Gastroesophageal sphincter (tissue), 4 donors: ENCODE results near the gene ANKDD1B. TPM values are rescaled to one million over a fixed set of nuclear protein-coding genes. Genes with fewer than 3 reads are reported as not detected.

Experiments
- ATAC-seq: fragments of 150-250 bp; one replicate; pipeline ENCODE4 v1.9.1; 2016; ENCODE audit warnings: mild to moderate bottlenecking, moderate library complexity
- H3K27ac ChIP-seq, 4 donors: fragments of 200-600 bp; sonication (generic) in 3 of 4; 1 replicate in 3 of 4; 2 replicates in 1 of 4; pipeline ENCODE4 v1.5.1; 2016 to 2019
- H3K27me3 ChIP-seq: fragments of 200-600 bp; sonication (generic); one replicate; pipeline ENCODE4 v1.5.1; 2019
- H3K36me3 ChIP-seq, 2 donors: fragments of 200-600 bp; sonication (generic); one replicate each; pipeline ENCODE4 v1.5.1; 2019; ENCODE audit warnings: control low read depth in 1 of 2
- H3K4me1 ChIP-seq, 3 donors: fragments of 200-600 bp; sonication (generic); 1 replicate in 2 of 3; 2 replicates in 1 of 3; pipeline ENCODE4 v1.5.1; 2016 to 2019; ENCODE audit warnings: control low read depth in 2 of 3
- H3K4me3 ChIP-seq, 2 donors: fragments of 200-600 bp; sonication (generic); one replicate each; pipeline ENCODE4 v1.5.1; 2019; ENCODE audit warnings: mild to moderate bottlenecking in 1 of 2, moderate library complexity in 1 of 2
- H3K9me3 ChIP-seq, 3 donors: fragments of 200-600 bp; sonication (generic); one replicate each; pipeline ENCODE4 v1.5.1; 2017 to 2019; ENCODE audit warnings: control low read depth in 2 of 3
- EP300 ChIP-seq: sonication (generic); formaldehyde crosslinking; IDR thresholded peaks from one replicate; pipeline ENCODE4 v1.6.1; 2017; ENCODE audit warnings: antibody characterized with exemption, mild to moderate bottlenecking
- POLR2A ChIP-seq, 2 donors: fragments of 450-650 bp; IDR thresholded peaks; one replicate each; pipeline ENCODE4 v1.6.1; 2017; ENCODE audit warnings: antibody characterized with exemption in 2 of 2, mild to moderate bottlenecking in 2 of 2, moderate library complexity in 1 of 2
- POLR2AphosphoS5 ChIP-seq: sonication (generic); formaldehyde crosslinking; IDR thresholded peaks from one replicate; pipeline ENCODE4 v1.6.1; 2017; ENCODE audit warnings: antibody characterized with exemption
- WGBS, 2 donors: methylation state at CpG; one replicate each; pipeline ENCODE4 v1.1.5; 2018; ENCODE audit warnings: low coverage in 1 of 2; 5-methylcytosine and 5-hydroxymethylcytosine counted together
- total RNA-seq, 4 donors: library from RNA; depleted of rRNA; stranded (reverse); fragments of >200 nt; gene quantifications; one replicate each; pipeline ENCODE4 v1.1.0, GENCODE V29; 2016
- TF ChIP-seq, protein P1 (sequence below), 4 experiments: fragments of 200-600 bp in 2 of 4; fragments of 450-650 bp in 2 of 4; sonication (generic) in 1 of 4; IDR thresholded peaks; one replicate each; pipeline ENCODE4 v1.5.1; 2017 to 2019; ENCODE audit warnings: antibody characterized with exemption in 4 of 4, mild to moderate bottlenecking in 2 of 4, moderate library complexity in 2 of 4

ANKDD1B gene
- total RNA-seq, 4 donors from 2014 or later, result 0.20 to 0.94 TPM; not detected in 2

DNA sequence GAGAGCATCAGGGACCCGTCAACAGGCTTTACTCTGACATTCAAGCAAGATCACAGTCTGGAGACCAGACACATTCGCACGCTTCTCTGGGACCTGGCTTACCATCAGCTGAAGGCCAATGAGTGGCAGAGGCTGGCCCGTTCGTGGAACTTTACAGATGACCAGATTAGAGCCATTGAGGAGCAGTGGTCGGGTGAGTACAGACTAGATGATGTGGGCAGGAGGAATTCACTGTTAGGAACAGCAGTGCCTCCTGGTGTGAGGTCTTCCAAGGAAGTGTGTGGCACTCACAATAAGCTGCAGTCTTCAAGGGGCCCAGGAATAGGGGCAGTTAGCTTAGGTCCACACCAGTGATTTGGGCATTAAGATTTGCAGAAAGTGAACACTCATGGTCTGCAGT is 55.5 kb downstream of the ANKDD1B start:
- Histone ChIP-seq H3K4me1 (no peaks in the 10 kb centered on the region), H3K27me3 (no peaks in the 10 kb centered on the region), H3K36me3 (no peaks in the 10 kb centered on the region), H3K9me3 (no peaks in the 10 kb centered on the region), H3K4me3 (no peak overlapping the region), H3K27ac (no peak overlapping the region)
- 73 to 90% methylated on average over 2 to 3 of the region's 6 CpGs for WGBS, 2 donors
- no peak for TF ChIP-seq POLR2AphosphoS5
- TF ChIP-seq, protein P1, sequence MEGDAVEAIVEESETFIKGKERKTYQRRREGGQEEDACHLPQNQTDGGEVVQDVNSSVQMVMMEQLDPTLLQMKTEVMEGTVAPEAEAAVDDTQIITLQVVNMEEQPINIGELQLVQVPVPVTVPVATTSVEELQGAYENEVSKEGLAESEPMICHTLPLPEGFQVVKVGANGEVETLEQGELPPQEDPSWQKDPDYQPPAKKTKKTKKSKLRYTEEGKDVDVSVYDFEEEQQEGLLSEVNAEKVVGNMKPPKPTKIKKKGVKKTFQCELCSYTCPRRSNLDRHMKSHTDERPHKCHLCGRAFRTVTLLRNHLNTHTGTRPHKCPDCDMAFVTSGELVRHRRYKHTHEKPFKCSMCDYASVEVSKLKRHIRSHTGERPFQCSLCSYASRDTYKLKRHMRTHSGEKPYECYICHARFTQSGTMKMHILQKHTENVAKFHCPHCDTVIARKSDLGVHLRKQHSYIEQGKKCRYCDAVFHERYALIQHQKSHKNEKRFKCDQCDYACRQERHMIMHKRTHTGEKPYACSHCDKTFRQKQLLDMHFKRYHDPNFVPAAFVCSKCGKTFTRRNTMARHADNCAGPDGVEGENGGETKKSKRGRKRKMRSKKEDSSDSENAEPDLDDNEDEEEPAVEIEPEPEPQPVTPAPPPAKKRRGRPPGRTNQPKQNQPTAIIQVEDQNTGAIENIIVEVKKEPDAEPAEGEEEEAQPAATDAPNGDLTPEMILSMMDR (IDR thresholded peaks at IDR 0.05), result no peak
- no peak for TF ChIP-seq POLR2A (IDR thresholded peaks at IDR 0.05)
- no peak for TF ChIP-seq EP300
- ATAC-seq, result no peak

DNA sequence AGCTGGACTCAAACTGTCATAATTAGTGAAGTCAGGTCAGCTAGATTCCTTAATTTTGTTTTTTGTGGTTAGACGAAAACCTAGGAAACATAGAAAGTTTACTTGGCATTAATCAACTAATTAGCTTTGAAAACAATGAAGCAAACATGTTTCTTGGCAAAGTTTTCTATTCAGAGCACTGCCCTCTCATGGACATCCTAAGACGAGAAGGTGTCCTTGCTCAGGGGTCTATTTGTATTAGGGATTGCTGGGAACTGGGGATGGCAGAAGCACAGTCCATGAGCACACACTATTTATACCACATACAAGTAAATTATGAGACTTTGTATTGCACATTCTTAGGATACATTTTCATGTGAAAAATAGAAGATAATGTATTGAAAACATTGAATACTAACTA is 56.3 kb downstream of the ANKDD1B start:
- no peaks in the 10 kb centered on the region for H3K27me3 ChIP-seq
- H3K4me3 ChIP-seq, result no peak overlapping the region
- H3K27ac ChIP-seq, result no peak overlapping the region
- no peak for ATAC-seq
- TF ChIP-seq, protein P1 (IDR thresholded peaks at IDR 0.05), result no peak
- TF ChIP-seq POLR2AphosphoS5 (no peak), POLR2A (IDR thresholded peaks at IDR 0.05) (no peak), EP300 (no peak)
- H3K9me3 ChIP-seq, result no peaks in the 10 kb centered on the region
- 66 to 80% methylated on average over 2 of the region's 2 CpGs for WGBS, 2 donors
- no peaks in the 10 kb centered on the region for H3K4me1 ChIP-seq
- peaks cover 0 to 3% of the 10 kb centered on the region in 2 donors for H3K36me3 ChIP-seq

DNA sequence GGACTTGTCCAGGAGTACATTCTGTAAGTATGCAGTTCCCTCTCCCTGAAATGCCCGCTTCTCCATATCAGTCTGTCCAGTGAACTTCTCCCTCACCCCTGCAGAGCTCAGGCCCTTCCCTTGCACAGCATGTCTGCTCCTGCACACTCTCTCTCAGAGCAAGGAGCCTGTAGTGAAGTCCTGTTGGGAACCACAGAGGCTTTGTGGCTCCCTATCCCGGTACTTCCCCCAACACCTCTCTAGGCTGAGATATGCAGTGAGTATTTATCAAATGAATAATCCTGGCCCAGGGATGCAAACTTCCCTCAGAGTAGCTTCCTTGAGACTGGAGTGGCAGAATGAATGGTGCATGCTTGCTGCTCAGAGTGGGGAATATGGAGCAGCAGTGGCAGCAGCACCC is 57.2 kb downstream of the ANKDD1B start:
- Histone ChIP-seq H3K4me3 (no peak overlapping the region), H3K27me3 (no peaks in the 10 kb centered on the region), H3K4me1 (no peaks in the 10 kb centered on the region), H3K36me3 (peaks cover 0 to 11% of the 10 kb centered on the region in 2 donors), H3K27ac (no peak overlapping the region), H3K9me3 (no peaks in the 10 kb centered on the region)
- no peak for ATAC-seq
- 100% methylated on average over 1 of the region's 2 CpGs for WGBS, 2 donors
- TF ChIP-seq POLR2AphosphoS5 (no peak), EP300 (no peak), POLR2A (IDR thresholded peaks at IDR 0.05) (no peak)
- TF ChIP-seq, protein P1 (IDR thresholded peaks at IDR 0.05), result no peak

DNA sequence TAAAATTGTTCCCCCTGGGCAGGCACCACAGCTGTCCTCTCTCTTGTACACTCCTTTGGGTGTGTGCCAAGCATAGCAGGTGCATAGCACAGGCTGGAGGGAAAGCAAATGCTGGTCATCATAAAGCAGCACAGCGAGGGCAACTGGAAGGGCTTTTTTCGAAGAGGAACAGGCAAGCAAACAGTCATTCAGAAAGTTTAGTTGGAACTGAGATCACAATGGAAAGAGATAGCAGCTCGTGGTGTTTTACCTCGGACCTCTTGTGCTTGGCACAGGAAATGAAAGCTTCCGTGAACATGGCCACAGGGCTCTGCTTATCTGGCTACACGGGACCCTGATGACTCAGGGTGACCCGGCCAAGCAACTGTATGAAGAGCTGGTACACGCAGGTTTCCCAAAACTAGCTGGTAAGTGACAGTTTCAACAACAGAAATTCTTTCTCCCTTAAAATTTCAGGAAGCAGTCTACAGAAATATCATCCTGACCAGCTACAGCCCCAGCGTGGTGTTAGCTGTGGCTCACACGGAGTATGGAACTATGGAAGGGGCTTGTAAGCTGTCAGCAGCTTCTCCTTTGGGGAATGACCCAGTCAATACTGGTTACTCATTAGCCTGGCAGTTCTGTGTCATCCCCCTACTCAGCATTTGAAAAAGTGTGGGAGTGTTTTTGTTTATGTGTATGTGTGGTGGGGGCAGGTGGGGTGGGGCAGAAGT is 57.9 kb downstream of the ANKDD1B start:
- peak overlapping the region in 2 of 4 donors; percentile 8 to 36 for H3K27ac ChIP-seq
- H3K36me3 ChIP-seq, result peaks cover 0 to 18% of the 10 kb centered on the region in 2 donors
- TF ChIP-seq, protein P1 (IDR thresholded peaks at IDR 0.05), result no peak
- TF ChIP-seq POLR2A (IDR thresholded peaks at IDR 0.05), result no peak
- TF ChIP-seq EP300, result no peak
- no peak for TF ChIP-seq POLR2AphosphoS5
- no peaks in the 10 kb centered on the region for H3K27me3 ChIP-seq
- peak overlapping the region in 1 of 2 donors; percentile 5 for H3K4me3 ChIP-seq
- WGBS, 2 donors, result 48 to 55% methylated on average over 8 to 10 of the region's 10 CpGs
- H3K4me1 ChIP-seq, result no peaks in the 10 kb centered on the region
- H3K9me3 ChIP-seq, result no peaks in the 10 kb centered on the region
- ATAC-seq, result peak; percentile 58

DNA sequence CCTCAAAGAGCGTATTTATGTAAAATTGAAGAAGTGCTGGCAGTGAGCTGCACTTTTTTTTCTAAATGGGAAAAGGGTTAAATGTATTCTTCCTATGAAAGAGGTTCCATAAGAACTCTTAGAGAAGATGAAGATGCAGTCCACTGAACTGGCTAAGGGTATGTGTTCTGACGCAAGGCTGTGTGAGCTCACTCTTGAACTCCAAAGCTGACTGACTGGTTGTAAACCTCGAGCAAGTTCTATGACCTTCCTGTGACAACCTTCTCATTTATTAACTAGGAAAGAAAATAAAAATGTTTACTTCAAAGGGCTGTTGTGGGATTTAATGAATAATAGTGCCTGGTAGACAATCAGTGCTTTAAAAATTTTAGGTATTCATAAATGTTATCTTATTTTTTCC is 59.3 kb downstream of the ANKDD1B start:
- WGBS, 2 donors, result 72 to 83% methylated on average over 3 of the region's 3 CpGs
- H3K4me3 ChIP-seq, result no peak overlapping the region
- no peaks in the 10 kb centered on the region for H3K9me3 ChIP-seq
- TF ChIP-seq, protein P1 (IDR thresholded peaks at IDR 0.05), result no peak
- no peak for TF ChIP-seq EP300
- no peak for TF ChIP-seq POLR2A (IDR thresholded peaks at IDR 0.05)
- no peak for TF ChIP-seq POLR2AphosphoS5
- no peak overlapping the region for H3K27ac ChIP-seq
- no peaks in the 10 kb centered on the region for H3K27me3 ChIP-seq
- H3K36me3 ChIP-seq, result peaks cover 0 to 31% of the 10 kb centered on the region in 2 donors
- H3K4me1 ChIP-seq, result no peaks in the 10 kb centered on the region
- ATAC-seq, result no peak
